Glutamatergic neuron (in vitro differentiated cells): ENCODE results near the gene NUCB1. TPM values are rescaled to one million over a fixed set of nuclear protein-coding genes. Genes with fewer than 3 reads are reported as not detected.
"Not testable (repeated sequence)": the region's sequence is repeated elsewhere in the genome, so short reads cannot be mapped to it uniquely, and the experiment has no call there.

Experiments used
- DNase-seq: peaks from one replicate; pipeline ENCODE4 v3.0.0; 2022
- H3K27ac Mint-ChIP-seq: one replicate; pipeline ENCODE4 v1.8.0; 2020; ENCODE audit warnings: mild to moderate bottlenecking, mixed read lengths, inconsistent platforms; ENCODE audit not compliant: unreplicated experiment
- H3K27me3 Mint-ChIP-seq: one replicate; pipeline ENCODE4 v1.8.0; 2020; ENCODE audit warnings: mild to moderate bottlenecking, moderate library complexity, mixed read lengths, inconsistent platforms; ENCODE audit not compliant: unreplicated experiment
- H3K36me3 Mint-ChIP-seq: one replicate; pipeline ENCODE4 v1.8.0; 2020; ENCODE audit warnings: mild to moderate bottlenecking, mixed read lengths, inconsistent platforms; ENCODE audit not compliant: unreplicated experiment
- H3K4me1 Mint-ChIP-seq: one replicate; pipeline ENCODE4 v1.8.0; 2020; ENCODE audit warnings: mild to moderate bottlenecking, low read depth, mixed read lengths, inconsistent platforms; ENCODE audit not compliant: unreplicated experiment
- H3K4me3 Mint-ChIP-seq: one replicate; pipeline ENCODE4 v1.8.0; 2020; ENCODE audit warnings: mild to moderate bottlenecking, mixed read lengths, inconsistent platforms; ENCODE audit not compliant: unreplicated experiment
- H3K9me3 Mint-ChIP-seq: one replicate; pipeline ENCODE4 v1.8.0; 2020; ENCODE audit warnings: mild to moderate bottlenecking, moderate library complexity, mixed read lengths, inconsistent platforms; ENCODE audit not compliant: unreplicated experiment
- total RNA-seq: library from RNA; stranded (reverse); fragmentation: NEBNext Ultra II Directional; extraction: Animal tissue kit (Norgen Biotek cat#: 25700); gene quantifications from one replicate; pipeline ENCODE4 v1.2.1, GENCODE V29; 2021; ENCODE audit not compliant: unreplicated experiment
- TF ChIP-seq, protein P1 (sequence below): fragments of 200-600 bp; sonication (generic); IDR thresholded peaks from one replicate; pipeline ENCODE4 v1.5.0; 2021; ENCODE audit not compliant: partially characterized antibody, unreplicated experiment

The NUCB1 gene
- total RNA-seq, 1 donor from 2014 or later, result 115 TPM

DNA sequence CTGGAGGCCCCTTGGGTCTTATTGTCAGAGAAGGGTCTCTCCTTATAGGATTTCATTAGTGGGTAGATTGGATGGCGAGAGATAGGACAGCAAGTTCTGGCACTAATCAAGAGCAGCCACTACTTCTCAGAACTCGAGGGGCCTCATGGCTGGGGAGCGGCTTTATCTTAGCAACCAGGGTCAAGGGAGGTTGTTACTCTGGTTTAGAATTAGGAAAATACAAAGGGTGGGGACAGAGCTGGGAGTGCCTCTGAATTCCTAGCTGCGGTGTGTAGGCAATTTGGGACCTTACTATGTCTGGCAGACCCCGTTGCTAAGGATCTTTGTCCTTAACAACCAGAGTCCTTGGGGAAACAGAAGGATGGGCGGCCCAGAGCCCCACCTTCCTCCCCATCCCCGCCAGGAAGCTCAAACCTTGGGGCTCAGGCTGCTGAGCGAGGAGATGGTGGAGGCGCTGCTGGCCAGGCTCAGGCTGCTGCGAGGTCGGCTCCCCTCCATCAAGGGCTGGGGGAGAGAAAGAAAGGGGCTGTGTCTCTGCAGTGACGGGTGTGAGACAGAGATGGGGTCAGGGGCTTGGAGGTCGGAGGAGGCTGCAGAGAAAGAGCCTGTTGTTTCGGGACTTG is 32.9 kb upstream of the NUCB1 start:
- peaks cover 10% of the 10 kb centered on the region for H3K9me3 Mint-ChIP-seq
- peak overlapping the region; percentile 55 for H3K27ac Mint-ChIP-seq
- H3K4me3 Mint-ChIP-seq, result peak overlapping the region; percentile 57
- no peaks in the 10 kb centered on the region for H3K36me3 Mint-ChIP-seq
- DNase-seq, result no peak
- H3K27me3 Mint-ChIP-seq, result peaks cover 12% of the 10 kb centered on the region
- H3K4me1 Mint-ChIP-seq, result peaks cover 10% of the 10 kb centered on the region
- TF ChIP-seq, protein P1, sequence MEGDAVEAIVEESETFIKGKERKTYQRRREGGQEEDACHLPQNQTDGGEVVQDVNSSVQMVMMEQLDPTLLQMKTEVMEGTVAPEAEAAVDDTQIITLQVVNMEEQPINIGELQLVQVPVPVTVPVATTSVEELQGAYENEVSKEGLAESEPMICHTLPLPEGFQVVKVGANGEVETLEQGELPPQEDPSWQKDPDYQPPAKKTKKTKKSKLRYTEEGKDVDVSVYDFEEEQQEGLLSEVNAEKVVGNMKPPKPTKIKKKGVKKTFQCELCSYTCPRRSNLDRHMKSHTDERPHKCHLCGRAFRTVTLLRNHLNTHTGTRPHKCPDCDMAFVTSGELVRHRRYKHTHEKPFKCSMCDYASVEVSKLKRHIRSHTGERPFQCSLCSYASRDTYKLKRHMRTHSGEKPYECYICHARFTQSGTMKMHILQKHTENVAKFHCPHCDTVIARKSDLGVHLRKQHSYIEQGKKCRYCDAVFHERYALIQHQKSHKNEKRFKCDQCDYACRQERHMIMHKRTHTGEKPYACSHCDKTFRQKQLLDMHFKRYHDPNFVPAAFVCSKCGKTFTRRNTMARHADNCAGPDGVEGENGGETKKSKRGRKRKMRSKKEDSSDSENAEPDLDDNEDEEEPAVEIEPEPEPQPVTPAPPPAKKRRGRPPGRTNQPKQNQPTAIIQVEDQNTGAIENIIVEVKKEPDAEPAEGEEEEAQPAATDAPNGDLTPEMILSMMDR, result no peak

DNA sequence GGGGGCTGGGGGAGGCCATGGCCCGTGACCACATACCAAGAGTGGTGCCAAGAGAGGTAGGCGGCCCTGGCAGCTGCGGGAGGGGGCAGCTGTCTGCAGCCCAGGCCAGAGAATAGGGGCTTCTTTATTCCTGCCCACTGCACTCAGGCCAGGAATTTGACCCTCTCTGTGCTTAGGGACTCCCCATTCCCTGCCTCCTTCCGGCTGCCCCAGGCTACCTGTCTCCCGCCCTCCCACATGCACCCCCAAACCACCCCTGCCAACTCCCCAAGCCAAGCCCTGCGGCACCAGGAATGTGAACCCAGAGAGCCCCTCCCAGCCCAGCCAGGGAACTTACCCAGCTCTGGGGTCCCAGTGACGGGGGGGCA is 32.4 kb upstream of the NUCB1 start:
- TF ChIP-seq, protein P1, result no peak
- Mint-ChIP-seq H3K27me3 (peaks cover 13% of the 10 kb centered on the region), H3K4me1 (peaks cover 10% of the 10 kb centered on the region), H3K27ac (no peak overlapping the region), H3K36me3 (no peaks in the 10 kb centered on the region), H3K4me3 (no peak overlapping the region), H3K9me3 (peaks cover 14% of the 10 kb centered on the region)
- DNase-seq, result no peak

DNA sequence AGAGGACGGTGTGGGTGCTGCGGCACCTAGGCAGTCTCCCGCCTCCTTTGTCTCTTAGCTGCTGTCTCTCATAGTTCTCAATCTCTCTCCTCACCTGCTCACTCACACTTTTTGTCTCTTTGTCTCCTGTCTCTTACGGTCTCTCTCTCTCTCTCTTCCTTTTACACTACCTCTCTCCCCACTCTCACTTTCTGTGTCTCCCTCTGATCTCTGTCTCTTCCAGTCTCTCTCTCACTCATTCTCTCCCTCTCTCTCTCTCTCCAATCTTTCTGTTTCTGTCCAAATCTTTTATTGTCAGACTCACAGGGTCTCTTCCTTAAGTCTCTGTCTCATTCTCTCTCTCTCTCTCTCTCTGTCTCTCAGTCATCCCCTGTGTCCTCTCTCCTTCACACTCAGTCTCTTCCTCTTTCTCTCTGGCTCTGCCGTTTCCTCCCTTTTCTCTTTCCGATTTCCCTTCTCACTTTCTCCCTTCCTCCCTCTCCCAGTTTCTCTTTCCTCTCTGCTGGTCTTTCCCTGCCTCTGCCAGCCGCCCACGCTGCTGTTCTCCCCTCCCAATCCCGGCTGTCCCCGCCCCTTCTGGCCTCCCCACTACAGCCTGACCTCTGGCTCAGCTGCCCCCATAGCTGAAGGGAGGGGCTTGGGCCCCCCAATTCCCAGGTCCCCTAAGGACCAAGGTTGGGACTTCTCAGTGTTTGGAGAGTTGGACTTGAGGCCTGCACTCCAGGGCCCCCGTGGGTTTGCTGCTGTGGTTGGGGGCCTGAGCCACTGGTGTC is 31.8 kb upstream of the NUCB1 start, which contains the start of gene PLEKHA4:
Gene PLEKHA4, minus strand, starts transcription at position 504 of the 773 bp plus-strand sequence. CDS start 997 bp downstream, outside the sequence.
- Mint-ChIP-seq H3K4me3 (peak within 1 kb of the TSS; percentile 69), H3K27ac (peak within 1 kb of the TSS; percentile 20), H3K36me3 (peaks cover 2% of the 10 kb centered on the region), H3K4me1 (peaks cover 11% of the 10 kb centered on the region), H3K27me3 (peaks cover 11% of the 10 kb centered on the region), H3K9me3 (peaks cover 20% of the 10 kb centered on the region)
- TF ChIP-seq, protein P1, result no peak
- peak; percentile 36 for DNase-seq

DNA sequence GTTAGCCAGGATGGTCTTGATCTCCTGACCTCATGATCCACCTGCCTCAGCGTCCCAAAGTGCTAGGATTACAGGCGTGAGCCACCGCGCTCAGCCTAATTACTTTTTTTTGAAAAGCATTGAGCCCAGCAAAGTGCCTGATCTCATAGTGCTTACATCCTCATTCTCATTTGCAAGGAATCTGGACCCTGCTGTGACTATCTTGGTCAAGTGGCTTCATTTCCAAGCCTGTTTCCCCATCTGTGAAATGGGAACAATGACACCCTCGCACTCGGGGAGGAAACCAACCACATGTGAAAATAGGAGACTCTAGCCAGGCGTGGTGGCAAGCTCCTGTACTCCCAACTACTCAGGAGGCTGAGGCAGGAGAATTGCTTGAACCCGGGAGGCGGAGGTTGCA is 30.1 kb upstream of the NUCB1 start:
- no peak overlapping the region for H3K4me3 Mint-ChIP-seq
- peaks cover 13% of the 10 kb centered on the region for H3K36me3 Mint-ChIP-seq
- no peak for DNase-seq
- peaks cover 23% of the 10 kb centered on the region for H3K4me1 Mint-ChIP-seq
- H3K27me3 Mint-ChIP-seq, result peaks cover 7% of the 10 kb centered on the region
- TF ChIP-seq, protein P1, result no peak
- peaks cover 30% of the 10 kb centered on the region for H3K9me3 Mint-ChIP-seq
- no peak overlapping the region for H3K27ac Mint-ChIP-seq

DNA sequence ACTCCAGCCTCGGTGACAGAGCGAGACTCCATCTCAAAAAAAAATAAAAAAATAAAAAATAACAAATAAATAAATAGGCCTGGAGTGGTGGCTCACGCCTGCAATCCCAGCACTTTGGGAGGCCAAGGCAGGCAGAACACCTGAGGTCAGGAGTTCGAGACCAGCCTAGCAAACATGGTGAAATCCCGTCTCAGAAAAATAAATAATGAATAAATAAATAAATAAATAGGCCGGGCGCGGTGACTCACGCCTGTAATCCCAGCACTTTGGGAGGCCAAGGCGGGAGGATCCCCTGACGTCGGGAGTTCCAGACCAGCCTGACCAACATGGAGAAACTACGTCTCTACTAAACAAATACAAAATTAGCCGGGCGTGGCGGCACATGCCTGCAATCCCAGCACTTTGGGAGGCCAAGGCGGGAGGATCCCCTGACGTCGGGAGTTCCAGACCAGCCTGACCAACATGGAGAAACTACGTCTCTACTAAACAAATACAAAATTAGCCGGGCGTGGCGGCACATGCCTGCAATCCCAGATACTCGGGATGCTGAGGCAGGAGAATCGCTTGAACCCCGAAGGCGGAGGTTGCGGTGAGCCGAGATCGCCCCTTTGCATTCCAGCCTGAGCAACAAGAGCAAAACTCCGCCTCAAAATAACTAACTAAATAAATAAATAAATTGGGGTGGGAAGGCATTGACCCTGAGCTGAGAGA is 28.5 kb upstream of the NUCB1 start:
- Mint-ChIP-seq H3K36me3 (peaks cover 19% of the 10 kb centered on the region), H3K9me3 (peaks cover 32% of the 10 kb centered on the region), H3K4me1 (peaks cover 28% of the 10 kb centered on the region), H3K27me3 (peaks cover 13% of the 10 kb centered on the region), H3K4me3 (peak overlapping the region; percentile 99), H3K27ac (peak overlapping the region; percentile 100)
- not testable (repeated sequence) for DNase-seq
